ENCODE measurements around the gene TMEM213.

Gene TMEM213

DNA sequence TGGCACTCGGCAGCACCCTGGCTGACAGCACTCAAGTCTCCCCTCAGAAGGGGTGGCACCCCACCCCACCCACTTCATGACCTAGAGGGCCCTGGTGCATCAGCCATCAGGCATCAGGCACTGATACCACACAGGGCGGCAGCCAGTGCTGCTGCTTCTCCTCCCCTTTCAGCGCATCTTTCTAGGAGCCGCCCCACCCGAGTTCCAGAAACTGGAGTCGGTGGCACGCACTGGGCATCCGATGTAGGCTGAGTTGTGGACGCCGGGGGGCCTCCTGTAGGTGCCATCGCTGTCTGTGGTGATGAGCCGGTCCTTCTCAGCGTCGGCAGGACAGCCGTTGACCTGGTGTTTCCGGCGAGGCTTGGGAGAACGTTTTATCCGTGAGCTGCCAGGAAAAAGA, 70.0 kb downstream of the TMEM213 start:
- H3K36me3 ChIP-seq (ENCODE audit: insufficient read depth, low read length) = no peaks in the 10 kb centered on the region
- H3K4me1 ChIP-seq (ENCODE audit: insufficient read depth, low read length) = 0 out of 2 replicates have a peak, but pooled peaks cover 4% of the 10 kb centered on the region
- H3K9ac ChIP-seq (ENCODE audit: low read depth, low read length) = no peak overlapping the region
- no peaks in the 10 kb centered on the region for H3K9me3 ChIP-seq (ENCODE audit: control insufficient read depth, insufficient read depth, low read length)

DNA sequence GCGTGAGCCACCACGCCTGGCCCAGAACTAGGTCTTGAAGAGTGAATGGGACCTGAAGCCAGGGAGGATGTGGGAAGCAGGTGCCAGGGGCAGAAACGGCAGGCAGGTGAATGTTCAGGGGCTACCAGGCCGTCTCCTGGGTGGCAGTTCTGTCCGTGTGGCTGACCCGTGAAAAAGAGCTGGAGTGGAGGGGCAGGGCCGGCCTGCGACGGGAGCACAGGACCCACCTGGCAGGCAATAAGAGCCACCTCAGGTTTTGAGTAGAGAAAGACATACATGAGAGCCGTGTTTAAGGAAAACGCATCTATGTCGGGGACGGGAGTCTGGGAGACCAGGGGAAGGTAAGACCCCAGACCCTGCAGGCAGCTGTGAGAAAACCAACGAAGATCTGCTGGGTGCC, 70.9 kb downstream of the TMEM213 start:
- H3K9ac ChIP-seq (ENCODE audit: low read depth, low read length) = no peak overlapping the region
- 0 out of 2 replicates have a peak, but pooled peaks cover 4% of the 10 kb centered on the region for H3K4me1 ChIP-seq (ENCODE audit: insufficient read depth, low read length)
- H3K36me3 ChIP-seq (ENCODE audit: insufficient read depth, low read length) = no peaks in the 10 kb centered on the region
- H3K9me3 ChIP-seq (ENCODE audit: control insufficient read depth, insufficient read depth, low read length) = no peaks in the 10 kb centered on the region

DNA sequence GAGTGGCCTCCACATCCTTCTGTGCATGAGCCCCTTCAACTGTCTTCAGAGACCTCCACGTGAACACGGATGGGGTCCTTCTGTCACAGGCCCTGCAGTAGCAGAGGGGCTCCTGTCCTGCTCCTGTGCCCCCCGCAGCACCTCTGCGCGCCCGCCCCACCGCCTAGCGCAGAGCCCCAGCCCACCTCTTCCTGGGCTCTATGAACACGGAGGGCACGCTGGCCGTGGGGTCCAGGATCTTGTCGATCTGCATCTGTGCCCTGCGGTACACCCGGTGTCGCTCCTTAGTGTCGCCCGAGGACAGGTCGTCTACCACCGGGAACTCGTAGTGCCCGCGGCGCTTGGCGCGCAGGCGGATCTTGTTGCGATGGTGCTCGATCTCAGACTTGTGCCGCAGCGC, 71.6 kb downstream of the TMEM213 start:
- Histone ChIP-seq H3K9me3 (ENCODE audit: control insufficient read depth, insufficient read depth, low read length) (no peaks in the 10 kb centered on the region), H3K36me3 (ENCODE audit: insufficient read depth, low read length) (no peaks in the 10 kb centered on the region), H3K9ac (ENCODE audit: low read depth, low read length) (no peak overlapping the region), H3K4me1 (ENCODE audit: insufficient read depth, low read length) (0 out of 2 replicates have a peak, but pooled peaks cover 4% of the 10 kb centered on the region)

DNA sequence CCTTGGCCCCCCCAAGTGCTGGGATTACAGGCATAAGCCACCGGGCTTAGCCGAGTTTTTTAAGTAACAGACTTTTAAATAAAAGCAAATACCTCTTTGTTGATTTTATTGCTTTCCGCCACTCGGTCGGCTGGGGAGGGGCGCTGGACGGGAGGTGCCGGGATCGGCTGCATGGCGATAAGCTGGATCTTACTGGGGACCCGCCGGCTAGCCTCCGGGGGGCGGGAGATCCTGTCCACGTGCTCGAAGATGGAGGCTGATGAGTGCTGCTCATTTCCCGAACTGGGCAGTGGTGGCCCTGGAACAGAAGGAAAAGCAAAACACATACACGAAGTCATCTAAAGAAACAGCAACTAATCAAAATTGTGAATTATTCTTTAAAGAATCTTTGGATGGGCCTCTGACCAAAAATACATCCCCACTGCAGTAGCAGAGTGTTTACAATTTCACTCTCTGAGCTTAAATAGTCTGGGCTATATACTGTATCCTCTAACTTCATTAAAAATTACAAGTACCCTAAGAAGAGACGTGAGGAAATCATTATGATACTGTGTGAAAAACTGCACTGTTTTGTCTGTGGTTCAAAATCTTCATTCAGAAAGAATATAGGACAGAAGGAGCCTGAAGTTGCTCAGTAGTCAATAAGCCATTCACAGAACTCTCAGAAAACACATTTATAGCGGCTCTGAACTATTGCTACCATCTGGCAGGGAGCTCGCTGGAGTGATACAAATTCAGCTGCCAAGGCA, 73.4 kb downstream of the TMEM213 start:
- Histone ChIP-seq H3K9me3 (ENCODE audit: control insufficient read depth, insufficient read depth, low read length) (no peaks in the 10 kb centered on the region), H3K9ac (ENCODE audit: low read depth, low read length) (no peak overlapping the region), H3K36me3 (ENCODE audit: insufficient read depth, low read length) (no peaks in the 10 kb centered on the region)

DNA sequence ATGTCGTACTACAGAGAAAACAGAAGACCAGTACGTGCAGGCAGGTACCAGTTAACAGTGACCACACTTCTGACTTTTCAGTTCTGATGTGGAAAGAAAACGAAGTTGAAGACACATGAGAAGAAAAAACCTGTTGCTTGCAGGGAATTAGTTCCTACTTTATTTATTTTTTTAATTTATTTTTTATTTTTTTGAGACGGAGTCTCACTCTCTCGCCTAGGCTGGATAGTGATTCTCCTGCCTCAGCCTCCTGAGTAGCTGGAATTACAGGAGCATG, 74.0 kb downstream of the TMEM213 start:
- H3K4me1 ChIP-seq (ENCODE audit: insufficient read depth, low read length) = 0 out of 2 replicates have a peak, but pooled peaks cover 4% of the 10 kb centered on the region
- H3K36me3 ChIP-seq (ENCODE audit: insufficient read depth, low read length) = no peaks in the 10 kb centered on the region
- H3K9me3 ChIP-seq (ENCODE audit: control insufficient read depth, insufficient read depth, low read length) = no peaks in the 10 kb centered on the region

More for the DNA sequence above, 73.4 kb downstream of the TMEM213 start:
- H3K4me1 ChIP-seq (ENCODE audit: insufficient read depth, low read length) = 0 out of 2 replicates have a peak, but pooled peaks cover 4% of the 10 kb centered on the region

GRCh38 chr7:138872576-138872975, 74.8 kb downstream of the TMEM213 start:
- Histone ChIP-seq H3K4me1 (ENCODE audit: insufficient read depth, low read length) (0 out of 2 replicates have a peak, but pooled peaks cover 4% of the 10 kb centered on the region), H3K36me3 (ENCODE audit: insufficient read depth, low read length) (no peaks in the 10 kb centered on the region), H3K9ac (ENCODE audit: low read depth, low read length) (no peak overlapping the region), H3K9me3 (ENCODE audit: control insufficient read depth, insufficient read depth, low read length) (no peaks in the 10 kb centered on the region)

More for the DNA sequence above, 74.0 kb downstream of the TMEM213 start:
- no peak overlapping the region for H3K9ac ChIP-seq (ENCODE audit: low read depth, low read length)

DNA sequence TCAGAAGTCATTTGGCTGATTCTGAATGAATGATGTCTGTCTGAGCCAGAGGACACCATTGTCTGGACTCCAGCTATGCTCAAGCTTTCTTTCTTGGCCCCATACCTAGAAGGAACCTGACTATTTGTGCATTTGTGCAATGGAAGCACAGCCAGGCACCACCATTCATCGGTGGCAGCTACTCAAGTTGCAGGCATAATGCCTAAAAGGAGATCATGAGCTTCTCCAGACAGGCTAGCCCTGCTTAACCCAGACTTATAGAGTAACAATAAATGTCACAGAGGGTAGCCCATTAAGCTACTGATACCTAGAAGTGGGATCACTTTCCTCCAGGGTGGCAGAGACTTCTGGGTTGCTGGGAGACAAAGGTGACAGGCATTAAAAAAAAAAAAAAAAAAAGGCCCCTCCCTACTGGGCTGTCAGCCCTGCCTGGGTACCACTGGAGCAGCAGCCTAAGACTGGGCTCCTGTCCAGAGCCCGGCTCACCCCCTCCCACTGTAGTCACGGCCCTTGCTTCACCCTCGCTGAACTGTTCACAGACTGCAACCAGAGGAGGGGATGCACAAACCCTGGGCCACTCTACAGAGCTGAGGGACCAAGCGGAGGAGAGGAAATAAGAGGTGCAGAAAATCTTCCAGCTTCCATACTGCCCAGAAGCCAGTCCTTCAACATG, 75.6 kb downstream of the TMEM213 start:
- no peaks in the 10 kb centered on the region for H3K9me3 ChIP-seq (ENCODE audit: control insufficient read depth, insufficient read depth, low read length)
- H3K4me1 ChIP-seq (ENCODE audit: insufficient read depth, low read length) = 0 out of 2 replicates have a peak, but pooled peaks cover 4% of the 10 kb centered on the region
- H3K36me3 ChIP-seq (ENCODE audit: insufficient read depth, low read length) = no peaks in the 10 kb centered on the region
- H3K9ac ChIP-seq (ENCODE audit: low read depth, low read length) = no peak overlapping the region

GRCh38 chr7:138875794-138876193, 78.0 kb downstream of the TMEM213 start:
- Histone ChIP-seq H3K9me3 (ENCODE audit: control insufficient read depth, insufficient read depth, low read length) (no peaks in the 10 kb centered on the region), H3K36me3 (ENCODE audit: insufficient read depth, low read length) (no peaks in the 10 kb centered on the region), H3K9ac (ENCODE audit: low read depth, low read length) (no peak overlapping the region), H3K4me1 (ENCODE audit: insufficient read depth, low read length) (0 out of 2 replicates have a peak, but pooled peaks cover 4% of the 10 kb centered on the region)

DNA sequence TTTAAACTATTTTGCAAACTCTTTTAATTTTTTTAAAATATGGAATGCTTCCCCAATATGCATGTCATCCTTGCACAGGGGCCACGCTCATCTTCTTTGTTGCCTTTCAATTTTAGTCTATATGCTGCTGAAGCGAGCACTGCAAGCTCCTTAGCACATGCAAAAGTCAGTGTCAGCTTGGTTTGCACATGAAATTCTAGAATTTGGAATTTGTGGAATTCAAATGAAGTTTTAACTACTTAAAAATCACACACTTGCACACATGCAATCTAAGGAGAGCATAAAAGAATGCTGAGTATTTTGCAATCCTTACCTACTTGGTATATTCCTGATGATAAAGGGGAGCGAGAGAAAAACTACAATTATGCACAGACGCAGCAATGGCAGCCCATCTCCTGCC, 78.5 kb downstream of the TMEM213 start:
- Histone ChIP-seq H3K9me3 (ENCODE audit: control insufficient read depth, insufficient read depth, low read length) (no peaks in the 10 kb centered on the region), H3K36me3 (ENCODE audit: insufficient read depth, low read length) (no peaks in the 10 kb centered on the region), H3K9ac (ENCODE audit: low read depth, low read length) (no peak overlapping the region), H3K4me1 (ENCODE audit: insufficient read depth, low read length) (0 out of 2 replicates have a peak, but pooled peaks cover 4% of the 10 kb centered on the region)

GRCh38 chr7:138878051-138878450, 80.3 kb downstream of the TMEM213 start:
- Histone ChIP-seq H3K4me1 (ENCODE audit: insufficient read depth, low read length) (no peaks in the 10 kb centered on the region), H3K9me3 (ENCODE audit: control insufficient read depth, insufficient read depth, low read length) (no peaks in the 10 kb centered on the region), H3K36me3 (ENCODE audit: insufficient read depth, low read length) (no peaks in the 10 kb centered on the region), H3K9ac (ENCODE audit: low read depth, low read length) (no peak overlapping the region)

GRCh38 chr7:138878856-138879255, 81.1 kb downstream of the TMEM213 start:
- H3K9ac ChIP-seq (ENCODE audit: low read depth, low read length) = no peak overlapping the region
- no peaks in the 10 kb centered on the region for H3K9me3 ChIP-seq (ENCODE audit: control insufficient read depth, insufficient read depth, low read length)
- no peaks in the 10 kb centered on the region for H3K36me3 ChIP-seq (ENCODE audit: insufficient read depth, low read length)
- no peaks in the 10 kb centered on the region for H3K4me1 ChIP-seq (ENCODE audit: insufficient read depth, low read length)

- Histone ChIP-seq H3K36me3 (ENCODE audit: insufficient read depth, low read length) (no peaks in the 10 kb centered on the region), H3K4me1 (ENCODE audit: insufficient read depth, low read length) (no peaks in the 10 kb centered on the region), H3K9me3 (ENCODE audit: control insufficient read depth, insufficient read depth, low read length) (no peaks in the 10 kb centered on the region), H3K9ac (ENCODE audit: low read depth, low read length) (no peak overlapping the region)
Measured at GRCh38 chr7:138879356-138879755, 81.6 kb downstream of the TMEM213 start.

DNA sequence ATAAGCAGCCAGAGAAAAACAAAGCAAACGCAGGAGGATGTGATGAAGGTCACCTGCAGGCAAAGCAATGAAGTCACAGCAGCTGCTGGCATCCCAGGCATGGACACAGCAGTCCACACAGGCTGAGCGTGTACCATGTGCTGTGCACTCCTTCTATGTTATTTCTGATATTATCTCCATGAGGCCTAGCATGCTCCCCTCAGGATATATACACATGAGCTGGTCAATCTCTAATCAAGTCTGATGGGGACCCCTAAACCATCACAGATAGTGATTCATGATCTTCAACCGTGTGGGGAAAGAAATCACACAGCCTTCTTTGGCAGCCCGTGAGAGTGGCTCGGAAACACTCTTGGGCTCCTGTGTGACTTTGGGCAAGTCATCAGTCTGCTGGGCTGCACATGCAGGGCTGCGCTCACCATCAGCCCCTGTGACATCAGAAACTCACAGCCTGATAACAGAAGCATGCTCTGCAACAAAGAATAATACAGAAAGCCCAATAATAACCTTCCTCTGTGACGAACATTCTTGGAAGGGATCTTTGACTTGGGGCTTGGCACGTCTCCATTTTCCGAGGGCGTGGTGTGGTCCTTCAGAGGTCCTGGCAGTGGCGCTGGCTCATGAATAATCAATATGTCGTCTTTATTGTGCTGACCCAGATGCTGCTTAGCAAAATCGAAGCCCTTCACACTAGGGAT, 83.2 kb downstream of the TMEM213 start:
- Histone ChIP-seq H3K9me3 (ENCODE audit: control insufficient read depth, insufficient read depth, low read length) (no peaks in the 10 kb centered on the region), H3K9ac (ENCODE audit: low read depth, low read length) (no peak overlapping the region), H3K36me3 (ENCODE audit: insufficient read depth, low read length) (no peaks in the 10 kb centered on the region), H3K4me1 (ENCODE audit: insufficient read depth, low read length) (no peaks in the 10 kb centered on the region)

DNA sequence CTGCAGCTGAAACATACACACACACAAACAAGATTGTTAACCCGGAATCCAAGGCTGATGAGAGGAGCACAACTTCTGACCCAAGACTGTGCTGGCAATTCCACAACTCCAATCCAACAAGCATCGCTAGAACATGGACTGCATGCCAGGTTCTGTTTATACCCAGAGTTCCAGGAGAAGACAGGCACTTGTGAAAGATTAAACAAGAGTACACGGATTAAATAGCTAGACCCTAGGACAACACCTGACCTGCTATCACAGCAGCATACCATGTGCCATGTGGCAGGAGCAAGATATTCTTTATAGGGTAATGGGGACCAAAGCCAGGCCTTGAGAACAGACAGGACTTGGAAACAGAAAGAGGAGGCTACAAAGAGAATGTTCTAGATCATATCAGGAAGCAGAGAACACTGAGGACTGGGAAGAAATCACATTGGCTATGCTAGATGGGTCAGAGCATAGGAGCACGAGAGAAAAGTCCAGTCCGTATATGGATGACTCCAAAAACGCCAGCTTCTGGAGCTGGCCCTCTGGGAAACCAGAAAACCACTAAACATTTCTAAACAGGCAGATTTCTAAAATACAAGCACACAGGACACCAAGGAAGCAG, 83.9 kb downstream of the TMEM213 start:
- no peaks in the 10 kb centered on the region for H3K36me3 ChIP-seq (ENCODE audit: insufficient read depth, low read length)
- no peaks in the 10 kb centered on the region for H3K9me3 ChIP-seq (ENCODE audit: control insufficient read depth, insufficient read depth, low read length)
- H3K4me1 ChIP-seq (ENCODE audit: insufficient read depth, low read length) = no peaks in the 10 kb centered on the region
- H3K9ac ChIP-seq (ENCODE audit: low read depth, low read length) = no peak overlapping the region
